IMR-90 (cell line): Measurements from ENCODE around the gene STAT5A. TPM values are rescaled to one million over a fixed set of nuclear protein-coding genes. Genes with fewer than 3 reads are reported as not detected.

Experiments
- ATAC-seq: fragments of 200-7000 bp; cut with Tn5 transposase; 2 replicates; pipeline ENCODE4 v1.9.1; 2020; ENCODE audit warnings: low read depth, mild to moderate bottlenecking, moderate library complexity
- BruUV-seq: library from RNA; stranded (reverse); fragments of 400-500 nt; replicated peaks from 2 replicates; lab custom pipeline; 2021; lab: Mats Ljungman, UMichigan
- CTCF ChIA-PET: fragments of 300-600 bp; formaldehyde crosslinking; extraction: SDS; loops from one replicate; lab custom pipeline; 2021; ENCODE audit warnings: antibody characterized with exemption; lab: Yijun Ruan, JAX
- POLR2A ChIA-PET: fragments of 300-600 bp; sonication (Branson Sonifier 250); formaldehyde crosslinking; loops from one replicate; lab custom pipeline; 2022; ENCODE audit warnings: antibody characterized with exemption; ENCODE audit not compliant: unreplicated experiment; lab: Charles Lee
- DNase-seq: peaks from one replicate; pipeline ENCODE4 v3.0.0; 2013
- H2AFZ ChIP-seq: replicated peaks from 2 replicates; pipeline ENCODE3; 2013; ENCODE audit warnings: low read length, mild to moderate bottlenecking; ENCODE audit not compliant: poor library complexity
- H2AK5ac ChIP-seq: 2 replicates; pipeline ENCODE4 v1.6.1; 2013; ENCODE audit warnings: low read depth, low read length, inconsistent platforms
- H2AK9ac ChIP-seq: replicated peaks from 2 replicates; pipeline ENCODE3; 2013; ENCODE audit warnings: mild to moderate bottlenecking, low read depth, low read length, moderate library complexity; ENCODE audit not compliant: poor library complexity
- H2BK120ac ChIP-seq: 2 replicates; pipeline ENCODE4 v1.6.1; 2013; ENCODE audit warnings: low read depth, low read length, inconsistent platforms
- H2BK15ac ChIP-seq: 3 replicates; pipeline ENCODE4 v1.6.1; 2013; ENCODE audit warnings: low read depth, low read length, inconsistent platforms
- H2BK20ac ChIP-seq: 2 replicates; pipeline ENCODE4 v1.6.1; 2013; ENCODE audit warnings: low read depth, mild to moderate bottlenecking, inconsistent platforms, low read length, moderate library complexity
- H2BK5ac ChIP-seq: 2 replicates; pipeline ENCODE4 v1.6.1; 2013; ENCODE audit warnings: mild to moderate bottlenecking, low read depth, low read length, inconsistent platforms; ENCODE audit not compliant: poor library complexity, severe bottlenecking
- H3K14ac ChIP-seq: replicated peaks from 2 replicates; pipeline ENCODE4 v1.6.1; 2013; ENCODE audit warnings: low read depth, low read length, inconsistent platforms
- H3K18ac ChIP-seq: 2 replicates; pipeline ENCODE4 v1.6.1; 2013; ENCODE audit warnings: low read depth, low read length, control low read depth
- H3K23ac ChIP-seq: 2 replicates; pipeline ENCODE4 v1.6.1; 2013; ENCODE audit warnings: low read depth, low read length, inconsistent platforms
- H3K27ac ChIP-seq: 2 replicates; pipeline ENCODE4 v1.5.1; 2013; ENCODE audit warnings: mild to moderate bottlenecking, control low read depth, low read length; ENCODE audit not compliant: insufficient read depth
- H3K27me3 ChIP-seq: 2 replicates; pipeline ENCODE4 v1.6.1; 2013; ENCODE audit warnings: low read length; ENCODE audit not compliant: control insufficient read depth, insufficient read depth
- H3K36me3 ChIP-seq: 2 replicates; pipeline ENCODE4 v1.6.1; 2013; ENCODE audit warnings: low read length, mixed read lengths; ENCODE audit not compliant: control insufficient read depth, insufficient read depth
- H3K4ac ChIP-seq: 2 replicates; pipeline ENCODE4 v1.6.1; 2013; ENCODE audit warnings: low read depth, low read length, inconsistent platforms
- H3K4me1 ChIP-seq: 2 replicates; pipeline ENCODE4 v1.6.1; 2013; ENCODE audit warnings: low read length, mixed read lengths; ENCODE audit not compliant: control insufficient read depth, insufficient read depth
- H3K4me2 ChIP-seq: 2 replicates; pipeline ENCODE4 v1.6.1; 2013; ENCODE audit warnings: low read depth, mild to moderate bottlenecking, control low read depth, low read length, moderate library complexity
- H3K4me3 ChIP-seq: 2 replicates; pipeline ENCODE4 v1.5.1; 2013; ENCODE audit warnings: low read depth, mild to moderate bottlenecking, control low read depth, low read length, moderate library complexity; ENCODE audit not compliant: insufficient read depth
- H3K56ac ChIP-seq: 2 replicates; pipeline ENCODE4 v1.6.1; 2013; ENCODE audit warnings: low read length, inconsistent platforms; ENCODE audit not compliant: insufficient read depth; ENCODE audit errors: extremely low read depth
- H3K79me1 ChIP-seq, 2 experiments: 2 replicates each; pipeline ENCODE4 v1.6.1; 2013; ENCODE audit warnings: low read length in 2 of 2, inconsistent platforms in 1 of 2, low read depth in 1 of 2
- H3K9ac ChIP-seq: 2 replicates; pipeline ENCODE4 v1.6.1; 2013; ENCODE audit warnings: low read depth, low read length, control low read depth
- H3K9me1 ChIP-seq: 2 replicates; pipeline ENCODE4 v1.6.1; 2013; ENCODE audit warnings: low read length, inconsistent platforms; ENCODE audit not compliant: insufficient read depth
- H3K9me3 ChIP-seq: 2 replicates; pipeline ENCODE4 v1.6.1; 2013; ENCODE audit warnings: low read length; ENCODE audit not compliant: control insufficient read depth, insufficient read depth
- H4K20me1 ChIP-seq: 2 replicates; pipeline ENCODE4 v1.6.1; 2013; ENCODE audit warnings: low read length, inconsistent platforms; ENCODE audit not compliant: insufficient read depth
- H4K5ac ChIP-seq: 2 replicates; pipeline ENCODE4 v1.6.1; 2013; ENCODE audit warnings: mild to moderate bottlenecking, low read depth, low read length, control low read depth
- H4K8ac ChIP-seq, 2 experiments: 2 replicates each; pipeline ENCODE4 v1.6.1; 2013; ENCODE audit warnings: low read depth in 2 of 2, low read length in 2 of 2, control low read depth in 1 of 2, inconsistent platforms in 1 of 2
- H4K91ac ChIP-seq: 2 replicates; pipeline ENCODE4 v1.6.1; 2013; ENCODE audit warnings: low read depth, low read length, inconsistent platforms; ENCODE audit not compliant: insufficient read depth
- BHLHE40 ChIP-seq: fragments of 150-350 bp; IDR thresholded peaks from 2 replicates; pipeline ENCODE4 v1.6.1; 2016; ENCODE audit warnings: mild to moderate bottlenecking, low read depth, low read length
- CEBPB ChIP-seq: IDR thresholded peaks from 2 replicates; pipeline ENCODE4 v1.6.1; 2012; ENCODE audit warnings: low read depth, low read length, improper control_type of control experiment
- CHD1 ChIP-seq: IDR thresholded peaks from 2 replicates; pipeline ENCODE4 v1.6.1; 2012; ENCODE audit warnings: low read depth, low read length, improper control_type of control experiment
- ELK1 ChIP-seq: fragments of 150-350 bp; IDR thresholded peaks from 2 replicates; pipeline ENCODE4 v1.6.1; 2016; ENCODE audit warnings: low read depth, mild to moderate bottlenecking, low read length, moderate library complexity, borderline replicate concordance
- FOS ChIP-seq: fragments of 150-350 bp; IDR thresholded peaks from 2 replicates; pipeline ENCODE4 v1.6.1; 2016; ENCODE audit warnings: low read depth, low read length
- MAZ ChIP-seq: IDR thresholded peaks from 2 replicates; pipeline ENCODE4 v1.6.1; 2012; ENCODE audit warnings: low read depth, mild to moderate bottlenecking, low read length, improper control_type of control experiment, moderate library complexity, borderline replicate concordance
- MXI1 ChIP-seq: IDR thresholded peaks from 2 replicates; pipeline ENCODE4 v1.6.1; 2012; ENCODE audit warnings: low read depth, mild to moderate bottlenecking, low read length, moderate library complexity, borderline replicate concordance
- NFE2L2 ChIP-seq: fragments of 150-350 bp; IDR thresholded peaks from 2 replicates; pipeline ENCODE4 v1.6.1; 2016; ENCODE audit warnings: low read depth, mild to moderate bottlenecking, low read length
- POLR2A ChIP-seq: IDR thresholded peaks from 2 replicates; pipeline ENCODE4 v1.6.1; 2012; ENCODE audit warnings: mild to moderate bottlenecking, low read depth, low read length
- RAD21 ChIP-seq: IDR thresholded peaks from 2 replicates; pipeline ENCODE4 v1.6.1; 2012; ENCODE audit warnings: low read length, improper control_type of control experiment
- RFX5 ChIP-seq: IDR thresholded peaks from 2 replicates; pipeline ENCODE4 v1.8.0; 2012; ENCODE audit warnings: low read depth, mild to moderate bottlenecking, low read length, moderate library complexity
- SMC3 ChIP-seq: fragments of 150-350 bp; IDR thresholded peaks from 2 replicates; pipeline ENCODE4 v1.6.1; 2016; ENCODE audit warnings: low read depth, mild to moderate bottlenecking, antibody characterized with exemption, low read length, moderate library complexity
- USF2 ChIP-seq: fragments of 150-350 bp; IDR thresholded peaks from 2 replicates; pipeline ENCODE4 v1.6.1; 2017; ENCODE audit warnings: mild to moderate bottlenecking, antibody characterized with exemption, low read length, low read depth
- WGBS, 2 experiments: methylation state at CpG; one replicate each; pipeline versions ENCODE4 v1.1.5 to v1.1.7; 2013; ENCODE audit warnings: missing lambda C conversion rate in 2 of 2; ENCODE audit not compliant: insufficient read length in 1 of 2; ENCODE audit errors: extremely low coverage in 2 of 2; 5-methylcytosine and 5-hydroxymethylcytosine counted together
- dilution Hi-C: fragments of 300-500 bp; cut with HindIII; formaldehyde crosslinking; loops from one replicate; pipeline ENCODE4 v1.14.3; 2018; ENCODE audit warnings: low sequenced_read_pairs; ENCODE audit not compliant: unreplicated experiment
- in situ Hi-C: fragments of 300-500 bp; cut with MboI; formaldehyde crosslinking; loops from 3 replicates; pipeline ENCODE4 v1.14.3; 2019; ENCODE audit warnings: low sequenced_read_pairs, inconsistent platforms, mixed read lengths
- intact Hi-C: fragments of 100-400 bp; cut with micrococcal nuclease; formaldehyde crosslinking; loops from 2 replicates; pipeline ENCODE4 v1.10.0; 2022
- polyA plus RNA-seq, 3 experiments: library from polyadenylated mRNA; depleted of rRNA; stranded (reverse); fragments of >200 nt; gene quantifications; 2 replicates each; pipeline ENCODE4 v1.2.3, GENCODE V29; 2012; ENCODE audit warnings: low replicate concordance in 1 of 3
- total RNA-seq: library from RNA; depleted of rRNA; stranded (reverse); fragments of >200 nt; gene quantifications from 2 replicates; pipeline ENCODE4 v1.2.3, GENCODE V29; 2012
- TF ChIP-seq, protein P1 (sequence below): conservative IDR thresholded peaks from 2 replicates; pipeline ENCODE4 v1.5.1; 2012; ENCODE audit warnings: mild to moderate bottlenecking, low read depth, low read length, improper control_type of control experiment

Gene STAT5A
- total and polyA plus RNA-seq, 2 of the 4 experiments (the other 2 are of a cell fraction): 1.3 to 1.4 TPM

DNA sequence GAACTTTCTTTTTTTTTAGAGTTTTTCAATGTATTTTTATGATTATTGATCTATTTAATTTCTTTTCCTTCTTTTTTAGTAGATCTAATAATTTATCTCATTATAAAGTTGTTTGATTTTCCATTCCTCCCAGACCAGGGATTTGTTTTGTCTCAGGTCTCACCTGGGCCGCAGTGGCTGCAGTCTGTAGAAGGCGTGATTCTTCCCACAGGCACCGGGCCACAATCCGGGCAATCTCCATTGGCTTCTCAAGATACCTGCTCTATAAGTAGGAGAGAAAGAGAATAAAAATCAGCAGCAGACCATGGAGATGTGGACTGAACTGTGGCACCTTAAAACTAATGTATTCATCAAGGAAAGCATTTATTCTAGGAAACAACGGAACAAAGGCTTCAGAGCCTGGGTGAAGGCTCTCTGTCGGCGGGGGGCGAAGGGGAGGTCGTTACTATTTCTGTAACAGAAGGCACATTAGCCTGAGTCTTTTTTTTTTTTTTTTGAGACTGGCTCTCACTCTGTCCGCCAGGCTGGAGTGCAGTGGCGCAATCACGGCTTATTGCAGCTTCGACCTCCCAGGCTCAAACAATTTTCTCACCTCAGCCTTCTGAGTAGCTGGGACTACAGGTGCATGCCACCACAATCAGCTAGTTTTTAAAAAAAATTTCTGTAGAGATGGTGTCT, 57.2 kb downstream of the STAT5A start:
- CTCF ChIA-PET: no interaction called here
- in situ Hi-C loops: no loop called here
- H4K20me1 ChIP-seq: peaks cover 66% of the 10 kb centered on the region; the same call in 1 of the 2 replicates

More for the DNA sequence above, 57.2 kb downstream of the STAT5A start:
- Histone ChIP-seq H3K9ac (no peak overlapping the region), H3K4me2 (no peak overlapping the region), H3K4ac (no peak overlapping the region), H3K23ac (no peak overlapping the region), H3K27ac (no peak overlapping the region), H2BK120ac (no peak overlapping the region), H3K79me1 (peaks cover 43 to 74% of the 10 kb centered on the region in 2 experiments), H3K9me3 (no peaks in the 10 kb centered on the region), H3K4me3 (no peak overlapping the region), H3K56ac (no peak overlapping the region), H3K4me1 (peaks cover 20% of the 10 kb centered on the region), H3K27me3 (no peaks in the 10 kb centered on the region), H3K14ac (no peak overlapping the region), H4K8ac (no peak overlapping the region), H2AK9ac (no peak overlapping the region), H4K91ac (no peak overlapping the region), H4K5ac (no peak overlapping the region), H3K18ac (no peak overlapping the region), H2AFZ (no peak overlapping the region), H2BK15ac (no peak overlapping the region), H2BK5ac (no peak overlapping the region), H3K9me1 (peaks cover 18% of the 10 kb centered on the region), H2AK5ac (no peak overlapping the region), H2BK20ac (no peak overlapping the region), H3K36me3 (peaks cover 36% of the 10 kb centered on the region)
- no peak for TF ChIP-seq SMC3
- no peak for TF ChIP-seq USF2
- TF ChIP-seq, protein P1, sequence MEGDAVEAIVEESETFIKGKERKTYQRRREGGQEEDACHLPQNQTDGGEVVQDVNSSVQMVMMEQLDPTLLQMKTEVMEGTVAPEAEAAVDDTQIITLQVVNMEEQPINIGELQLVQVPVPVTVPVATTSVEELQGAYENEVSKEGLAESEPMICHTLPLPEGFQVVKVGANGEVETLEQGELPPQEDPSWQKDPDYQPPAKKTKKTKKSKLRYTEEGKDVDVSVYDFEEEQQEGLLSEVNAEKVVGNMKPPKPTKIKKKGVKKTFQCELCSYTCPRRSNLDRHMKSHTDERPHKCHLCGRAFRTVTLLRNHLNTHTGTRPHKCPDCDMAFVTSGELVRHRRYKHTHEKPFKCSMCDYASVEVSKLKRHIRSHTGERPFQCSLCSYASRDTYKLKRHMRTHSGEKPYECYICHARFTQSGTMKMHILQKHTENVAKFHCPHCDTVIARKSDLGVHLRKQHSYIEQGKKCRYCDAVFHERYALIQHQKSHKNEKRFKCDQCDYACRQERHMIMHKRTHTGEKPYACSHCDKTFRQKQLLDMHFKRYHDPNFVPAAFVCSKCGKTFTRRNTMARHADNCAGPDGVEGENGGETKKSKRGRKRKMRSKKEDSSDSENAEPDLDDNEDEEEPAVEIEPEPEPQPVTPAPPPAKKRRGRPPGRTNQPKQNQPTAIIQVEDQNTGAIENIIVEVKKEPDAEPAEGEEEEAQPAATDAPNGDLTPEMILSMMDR: no peak
- no peak for TF ChIP-seq CEBPB
- no peak for TF ChIP-seq MXI1
- no peak for TF ChIP-seq RAD21
- TF ChIP-seq BHLHE40: no peak
- TF ChIP-seq CHD1: no peak
- no peak for TF ChIP-seq FOS
- no peak for TF ChIP-seq RFX5
- no peak for TF ChIP-seq POLR2A
- no peak for TF ChIP-seq NFE2L2
- no peak for TF ChIP-seq ELK1
- no peak for TF ChIP-seq MAZ
- no peak for DNase-seq
- no peak for ATAC-seq
- no TSS peak for BruUV-seq
- WGBS, 2 experiments: 93% methylated on average over 3 of the region's 13 CpGs; no CpG with 5 or more reads in 1 of the 2 experiments
- POLR2A ChIA-PET: no interaction called here
- intact Hi-C loops (no loop called here), dilution Hi-C loops (no loop called here)
